Glomerular visceral epithelial cell (primary cell): ENCODE measurements around the gene GGCX.
A peak's percentile ranks its signal among the peaks of the same experiment; 100 is the strongest.
"Not testable (repeated sequence)": the region's sequence is repeated elsewhere in the genome, so short reads cannot be mapped to it uniquely, and the experiment has no call there.

Experiments
- DNase-seq: peaks from one replicate; pipeline ENCODE4 v3.0.0-alpha.2; 2016; ENCODE audit errors: extremely low spot score

GGCX gene

GRCh38 chr2:85575739-85576138 lies 14.4 kb upstream of the GGCX start:
- no peak for DNase-seq

- no peak for DNase-seq
These were observed 5.0 kb upstream of the GGCX start for GRCh38 chr2:85566265-85566664.

GRCh38 chr2:85564144-85564563 lies 2.9 kb upstream of the GGCX start:
- no peak for DNase-seq

DNA sequence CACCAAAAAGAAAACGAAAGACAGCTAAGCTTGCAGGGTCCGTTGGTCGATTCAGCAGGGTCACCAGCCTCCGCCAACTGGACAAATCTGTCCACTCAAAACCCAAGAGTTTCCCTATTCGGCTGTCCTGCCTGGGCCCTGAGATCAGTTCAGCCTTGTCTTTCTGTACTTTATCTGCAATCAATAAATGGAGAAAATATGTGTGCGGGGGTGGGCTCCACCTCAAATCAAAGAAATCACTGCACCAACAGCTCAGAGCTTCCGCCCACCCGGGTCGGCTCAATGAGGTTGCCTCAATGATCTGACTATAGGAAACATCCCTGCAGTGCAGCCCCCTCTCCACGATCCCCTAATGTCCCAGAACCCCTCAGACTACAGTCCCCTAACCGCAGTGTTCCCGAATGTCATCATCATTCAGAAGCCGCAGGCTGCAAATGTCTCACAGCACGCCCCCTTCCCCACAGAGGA lies 447 bp downstream of the GGCX start:
- DNase-seq: no peak

DNA sequence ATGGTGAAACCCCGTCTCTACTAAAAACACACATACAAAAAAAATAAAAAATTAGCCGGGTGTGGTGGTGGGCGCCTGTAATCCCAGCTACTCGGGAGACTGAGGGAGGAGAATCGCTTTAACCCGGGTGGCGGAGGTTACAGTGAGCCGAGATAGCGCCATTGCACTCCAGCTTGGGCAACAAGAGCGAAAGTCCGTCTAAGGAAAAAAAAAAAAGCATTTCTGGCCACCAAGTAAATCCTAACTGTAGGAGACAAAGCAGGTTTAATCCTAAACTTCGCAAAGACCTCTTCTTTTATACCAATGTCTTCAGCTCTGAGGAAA lies 928 bp downstream of the GGCX start:
- DNase-seq: not testable (repeated sequence)

GRCh38 chr2:85558160-85558559 lies 3.1 kb downstream of the GGCX start:
- DNase-seq: no peak

- DNase-seq: no peak
These were observed 4.2 kb downstream of the GGCX start for GRCh38 chr2:85557130-85557529.

DNA sequence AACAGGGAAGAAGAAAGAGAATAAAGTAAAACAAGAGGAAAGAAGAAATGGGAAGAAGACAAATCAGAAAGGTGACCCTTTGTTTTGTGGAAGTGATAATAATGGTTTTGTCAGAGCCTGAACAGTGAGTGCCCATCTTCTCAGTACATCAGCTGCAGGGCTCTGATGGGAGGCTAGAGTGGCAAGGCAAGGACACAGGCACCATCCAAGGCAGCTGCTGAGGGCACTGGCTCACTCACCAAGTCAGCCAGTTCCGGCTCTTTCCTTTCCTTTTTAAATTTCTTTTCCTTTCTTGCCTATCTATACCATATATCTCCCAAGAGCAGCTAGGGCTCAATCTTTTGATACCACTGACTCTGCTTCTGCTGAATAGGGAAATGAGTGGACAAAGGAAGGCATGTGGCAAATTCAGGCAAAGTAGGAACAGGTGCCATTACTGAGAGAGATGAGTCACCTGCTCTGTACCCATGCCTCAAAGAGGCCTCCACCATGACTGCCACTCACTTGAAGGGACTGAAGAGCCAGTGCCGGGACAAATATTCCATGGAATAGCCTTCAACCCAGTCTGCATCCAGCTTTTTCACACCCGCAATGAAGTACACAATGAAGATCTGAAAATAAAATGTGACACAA lies 6.2 kb downstream of the GGCX start:
- DNase-seq: no peak

- no peak for DNase-seq
These were observed 8.1 kb downstream of the GGCX start for GRCh38 chr2:85553184-85553583.

- DNase-seq: peak; percentile 73
These were observed 9.3 kb downstream of the GGCX start for GRCh38 chr2:85551698-85552678.

- no peak for DNase-seq
These were observed 10.8 kb downstream of the GGCX start for GRCh38 chr2:85550486-85550885.

DNA sequence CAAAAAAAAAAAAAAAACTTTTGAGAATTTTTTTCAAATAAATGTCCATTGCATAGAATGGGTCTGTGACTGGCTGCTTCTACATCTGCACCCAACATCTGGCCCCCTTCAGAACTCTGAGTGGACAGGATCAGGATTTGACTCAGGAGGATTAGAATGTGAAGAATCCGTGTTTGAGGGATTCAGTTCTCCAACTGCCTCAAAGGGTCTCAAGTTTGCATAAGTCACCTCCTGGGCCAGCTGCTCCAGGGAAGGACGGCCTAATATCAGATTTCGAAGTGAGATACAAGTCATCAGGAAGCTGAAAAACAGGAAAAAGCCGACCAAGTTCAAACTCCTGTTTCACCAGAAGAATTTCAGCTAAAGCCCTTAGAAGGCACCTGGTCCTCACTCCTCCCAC lies 11.5 kb downstream of the GGCX start:
- DNase-seq: peak; percentile 35

GRCh38 chr2:85549095-85549494 lies 12.2 kb downstream of the GGCX start:
- no peak for DNase-seq

DNA sequence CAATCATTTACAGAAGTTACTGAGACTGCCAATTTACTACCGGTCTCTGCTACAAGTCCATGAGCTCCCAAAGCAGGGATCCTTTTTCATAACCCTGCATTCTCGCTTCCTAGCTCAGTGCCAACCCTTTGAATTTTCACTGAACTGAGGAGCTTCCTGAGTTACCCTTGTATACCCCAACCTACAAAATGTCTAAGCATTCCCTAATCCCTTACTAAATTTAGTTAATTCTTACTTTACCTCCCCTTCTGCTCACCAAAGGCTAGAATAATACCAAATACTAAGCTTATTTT lies 12.7 kb downstream of the GGCX start:
- DNase-seq: no peak

DNA sequence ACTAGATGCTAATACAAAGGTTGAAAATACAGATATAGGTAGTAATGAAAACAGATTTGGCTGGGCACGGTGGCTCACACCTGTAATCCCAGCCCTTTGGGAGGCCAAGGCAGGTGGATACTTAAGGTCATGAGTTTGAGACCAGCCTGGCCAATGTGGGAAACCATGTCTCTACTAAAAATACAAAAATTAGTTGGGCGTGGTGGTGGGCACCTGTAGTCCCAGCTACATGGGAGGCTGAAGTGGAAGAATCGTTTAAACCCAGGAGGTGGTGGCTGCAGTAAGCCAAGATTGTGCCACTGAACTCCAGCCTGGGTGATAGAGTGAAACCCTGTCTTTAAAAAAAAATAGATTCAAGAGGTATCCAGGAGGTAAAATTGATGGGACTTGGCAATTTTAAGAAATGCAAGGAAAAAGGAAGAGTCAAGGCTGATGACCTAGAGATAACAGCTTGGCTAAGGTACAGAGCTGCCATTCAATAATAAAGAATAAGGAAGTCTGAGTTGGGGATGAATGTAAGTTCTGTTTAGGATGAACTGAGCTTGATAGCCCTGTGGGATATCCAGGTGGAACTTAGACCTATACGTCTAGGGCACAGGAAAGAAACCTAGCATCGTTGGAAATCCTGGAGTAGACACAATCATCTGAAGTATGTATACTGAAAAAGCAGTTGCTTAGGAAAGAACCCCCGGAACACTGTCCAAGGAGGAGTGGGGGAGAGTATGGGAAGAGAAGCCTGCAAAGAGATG lies 13.3 kb downstream of the GGCX start:
- DNase-seq: no peak

DNA sequence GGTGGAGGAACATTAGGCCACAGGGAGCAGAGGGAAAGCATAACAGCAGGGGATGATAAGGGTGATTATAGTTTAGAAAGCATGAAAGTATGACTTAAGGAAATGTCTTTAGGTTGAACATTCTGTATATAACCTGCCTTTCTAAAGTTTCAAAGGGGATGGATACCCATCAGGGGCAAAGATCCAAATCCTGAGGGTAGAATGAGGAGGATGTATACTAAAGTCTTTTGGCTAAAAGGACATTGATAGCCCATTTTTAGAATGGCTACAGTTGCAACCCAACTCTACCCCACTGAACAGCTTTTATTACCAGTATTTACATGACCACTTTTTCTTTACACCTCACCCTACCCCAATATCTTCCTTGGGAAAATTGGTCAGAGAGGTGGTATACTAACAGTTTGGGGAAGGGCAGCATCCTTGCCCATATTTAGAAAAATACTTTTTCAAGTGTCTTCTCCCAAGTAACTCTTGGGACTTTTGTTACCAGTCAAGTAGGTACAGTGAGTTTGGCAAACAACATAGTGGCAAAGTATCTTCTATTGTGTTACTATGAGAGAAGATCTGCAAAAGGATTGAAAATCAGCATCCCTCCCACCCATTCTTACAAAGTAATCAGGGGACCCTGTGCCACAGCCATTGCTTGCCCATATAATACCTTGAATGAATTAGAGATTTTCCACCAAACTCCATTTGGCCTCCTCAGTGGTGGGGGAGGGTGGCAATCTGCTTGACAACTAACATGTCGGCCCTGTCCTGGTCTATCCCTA lies 14.0 kb downstream of the GGCX start:
- DNase-seq: peak; percentile 17

DNA sequence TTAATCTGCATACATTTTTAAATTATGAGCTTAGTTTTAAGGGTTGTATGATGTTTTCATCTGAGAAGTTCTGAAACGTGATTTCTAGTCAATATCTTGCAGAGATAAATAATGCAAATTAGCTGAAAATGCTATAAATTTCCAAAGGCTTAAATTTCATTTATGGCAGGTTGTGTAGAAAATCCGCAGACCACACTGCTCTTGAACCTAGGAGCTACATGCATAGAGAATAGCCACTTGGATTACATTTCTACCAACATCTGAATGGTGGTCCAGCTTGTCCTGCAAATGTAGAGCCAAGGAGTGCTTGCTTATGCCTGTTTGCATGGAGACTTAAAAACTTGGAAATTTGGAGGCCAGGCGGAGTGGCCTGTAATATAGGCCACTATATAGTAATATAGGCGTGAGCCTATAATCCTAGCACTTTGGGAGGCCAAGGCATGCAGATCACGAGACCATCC lies 15.5 kb downstream of the GGCX start:
- peak; percentile 25 for DNase-seq

DNA sequence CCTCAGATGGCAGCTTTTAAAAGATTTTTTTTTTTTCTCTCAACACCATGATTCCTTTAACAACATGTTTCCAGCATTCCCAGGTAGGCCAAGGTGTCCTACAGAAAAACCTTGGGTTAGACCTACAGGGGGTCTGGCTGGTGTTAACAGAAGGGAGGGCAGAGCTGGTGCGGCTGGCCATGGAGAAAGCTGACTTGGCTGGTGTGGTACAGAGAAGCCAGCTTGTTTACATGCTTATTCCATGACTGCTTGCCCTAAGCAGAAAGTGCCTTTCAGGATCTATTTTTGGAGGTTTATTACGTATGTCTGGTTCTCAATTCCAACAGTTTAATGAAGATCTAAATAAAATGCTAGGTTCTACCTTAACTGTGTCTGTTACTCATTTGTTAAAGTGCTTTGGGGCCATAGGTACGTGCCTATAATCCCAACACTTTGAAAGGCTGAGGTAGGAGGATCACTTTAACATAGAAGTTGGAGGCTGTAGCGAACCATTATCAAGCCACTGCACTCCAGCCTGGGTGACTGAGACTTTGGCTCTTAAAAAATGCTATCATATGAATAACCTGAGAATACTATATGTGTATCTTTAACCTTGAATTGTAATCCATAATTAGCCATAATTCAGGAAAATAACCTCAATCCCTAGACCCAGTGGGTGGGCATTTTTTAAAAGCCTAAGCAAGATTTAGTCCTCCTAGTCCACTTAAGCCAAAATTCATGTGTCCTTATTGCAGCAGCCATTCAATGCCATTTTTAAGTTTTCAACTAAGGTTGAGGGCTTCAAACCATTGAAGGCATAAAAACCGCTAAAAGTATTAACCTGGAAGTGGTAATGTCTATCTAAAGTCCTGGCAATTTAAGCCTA lies 16.1 kb downstream of the GGCX start:
- not testable (repeated sequence) for DNase-seq

GRCh38 chr2:85544254-85544691 lies 17.0 kb downstream of the GGCX start:
- not testable (repeated sequence) for DNase-seq

DNA sequence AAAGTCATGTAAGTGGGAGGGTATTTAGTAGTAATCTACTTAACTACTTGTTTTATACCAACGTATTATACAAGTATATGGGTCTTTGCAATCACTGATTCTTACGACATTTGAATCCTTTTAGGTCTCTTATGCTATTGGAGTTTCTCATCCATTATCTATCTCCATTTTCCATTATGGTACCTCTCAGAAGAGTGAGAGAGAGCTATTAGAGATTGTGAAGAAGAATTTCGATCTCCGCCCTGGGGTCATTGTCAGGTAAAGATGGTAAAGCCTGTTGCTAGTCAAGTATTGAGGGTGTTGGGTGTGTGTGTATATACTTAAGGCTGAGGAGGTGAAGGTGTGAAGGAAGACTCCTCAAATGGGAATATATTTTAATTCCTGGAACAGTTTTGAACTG lies 18.5 kb downstream of the GGCX start:
- no peak for DNase-seq
